ENCODE data around the gene PEMT.

DNA sequence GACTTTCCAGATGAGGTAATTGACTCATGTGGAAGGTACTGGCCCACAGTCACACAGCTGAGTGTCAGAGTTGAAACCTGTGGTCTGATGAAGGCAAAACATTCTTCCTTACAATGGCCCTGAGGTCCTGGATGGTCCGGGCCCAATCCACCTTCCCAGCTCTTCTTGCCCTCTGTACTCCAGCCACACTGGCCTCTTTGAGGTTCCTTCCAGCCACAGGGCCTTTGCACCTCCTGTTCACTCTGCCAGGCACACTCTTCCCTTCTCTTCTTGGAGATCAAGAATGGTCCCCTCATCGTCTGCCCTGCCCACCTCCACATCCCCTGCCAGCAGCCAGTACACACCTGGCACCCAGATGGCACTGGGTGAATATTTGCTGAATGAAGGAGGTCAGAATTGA lies 6.5 kb upstream of the PEMT start:
- TF ChIP-seq GATA2 (IDR thresholded peaks at IDR 0.05; ENCODE audit: low read depth, low read length) (no peak), GATA3 (IDR thresholded peaks at IDR 0.05; ENCODE audit: low read depth, low read length) (no peak)
